GM18505 (cell line): ENCODE results near the gene GPN2.
A peak's percentile ranks its signal among the peaks of the same experiment; 100 is the strongest.

Source experiments
- ATAC-seq: cut with Tn5 transposase; IDR thresholded peaks from one replicate; pipeline ENCODE4 v1.9.1; 2021; ENCODE audit not compliant: unreplicated experiment
- POLR2A ChIP-seq: IDR thresholded peaks from 4 replicates; pipeline ENCODE4 v1.6.1; 2011; ENCODE audit warnings: borderline replicate concordance; ENCODE audit not compliant: insufficient read depth, insufficient read length; ENCODE audit errors: extremely low read depth

The GPN2 gene

DNA sequence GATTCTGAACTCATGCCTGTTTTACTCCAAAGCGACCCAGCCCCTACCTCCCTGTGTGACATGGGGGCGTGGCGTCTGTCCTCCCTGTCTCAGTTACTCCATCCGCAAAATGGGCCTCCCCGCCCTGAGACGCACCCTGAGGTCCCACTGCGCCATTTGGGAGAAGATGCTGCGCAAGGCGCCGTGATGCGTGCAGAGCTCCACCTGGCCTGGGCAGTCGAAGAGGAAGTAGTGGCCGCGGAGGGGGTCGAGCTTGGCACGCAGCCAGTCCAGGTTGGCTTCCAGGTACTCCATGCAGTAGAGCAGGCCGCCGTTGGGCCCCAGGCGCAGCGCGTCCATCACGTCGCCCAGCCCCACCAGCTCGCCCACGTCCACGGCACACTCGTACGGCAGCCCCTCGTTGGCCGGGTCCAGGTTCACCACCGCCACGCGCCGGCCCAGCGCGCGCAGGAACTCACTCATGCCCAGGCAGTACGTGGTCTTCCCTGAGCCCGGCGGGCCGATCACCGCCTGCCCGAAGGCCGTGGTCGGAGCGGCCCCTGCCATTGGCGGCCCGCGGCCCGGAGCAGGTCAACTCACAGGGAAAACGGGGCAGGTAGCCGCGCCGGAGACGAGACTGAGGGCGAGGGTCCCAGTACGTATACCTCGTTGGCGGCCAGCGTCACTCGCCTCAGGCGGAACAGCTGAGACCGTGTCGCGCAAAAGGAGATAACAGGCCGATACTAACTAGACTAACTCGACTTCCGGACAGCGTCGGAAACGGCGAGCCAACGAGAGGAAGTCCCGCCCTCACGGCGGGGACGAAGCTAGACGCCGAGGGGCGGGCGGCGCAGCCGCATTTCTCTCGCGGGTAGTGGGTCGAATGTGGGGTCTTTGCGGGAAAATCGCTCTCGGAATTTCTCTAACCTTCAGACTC is at the start of gene GPN2:
Gene GPN2, minus strand, starts transcription at position 733 of the 916 bp plus-strand sequence. Its CDS starts 187 bp downstream, at position 546.
- TF ChIP-seq POLR2A, result peak; percentile 96
- peak; percentile 76 for ATAC-seq

DNA sequence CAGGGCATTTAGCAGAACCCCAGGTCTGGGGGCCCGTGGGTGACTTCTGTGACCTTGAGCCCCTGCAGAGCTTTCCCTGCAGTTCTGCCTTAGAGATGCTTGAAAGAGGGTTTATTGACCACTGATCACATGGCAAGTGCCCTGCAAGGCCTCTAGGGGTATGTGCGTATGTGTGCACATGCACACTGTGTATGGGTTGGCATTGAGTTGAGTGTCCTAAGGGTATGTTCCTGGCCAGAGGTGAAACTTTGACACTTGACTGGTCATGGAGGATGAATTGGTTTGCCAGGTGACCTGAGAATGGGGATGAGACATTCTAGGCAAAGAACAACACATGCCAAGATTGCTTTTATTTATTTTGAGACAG is 48.6 kb upstream of the GPN2 start:
- no peak for ATAC-seq
- no peak for TF ChIP-seq POLR2A

DNA sequence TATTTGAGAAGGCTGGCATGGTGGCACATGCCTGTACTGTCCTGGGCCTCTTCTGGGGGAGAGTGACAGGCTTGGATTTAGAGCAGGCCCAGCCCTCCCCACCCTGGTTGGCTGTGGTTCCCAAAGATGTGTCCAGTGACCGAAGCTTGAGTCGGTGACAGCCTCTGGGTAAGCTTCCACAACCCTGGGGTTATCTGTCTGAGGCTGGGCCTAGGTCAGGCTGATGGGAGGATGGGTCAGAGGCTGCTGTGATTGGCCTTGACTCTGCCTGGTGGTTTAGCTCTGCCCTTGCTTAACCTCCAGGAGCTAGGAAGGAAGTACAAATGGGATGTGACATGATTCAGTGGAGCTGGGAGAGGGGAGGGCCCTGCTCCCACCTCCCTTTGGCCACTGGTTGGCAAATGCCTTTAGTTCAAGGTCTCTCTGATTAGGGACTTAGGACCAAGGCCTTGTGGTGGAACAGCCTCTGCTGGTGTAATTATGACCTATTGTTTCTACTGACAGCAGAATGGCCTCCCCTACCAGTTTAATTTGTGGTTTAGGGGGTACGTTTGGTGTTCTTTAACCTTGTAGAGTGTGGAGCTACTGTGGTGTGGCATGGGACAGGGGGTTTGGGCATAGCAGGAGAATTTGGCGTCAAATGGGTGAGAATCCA is 48.0 kb upstream of the GPN2 start:
- TF ChIP-seq POLR2A, result no peak

DNA sequence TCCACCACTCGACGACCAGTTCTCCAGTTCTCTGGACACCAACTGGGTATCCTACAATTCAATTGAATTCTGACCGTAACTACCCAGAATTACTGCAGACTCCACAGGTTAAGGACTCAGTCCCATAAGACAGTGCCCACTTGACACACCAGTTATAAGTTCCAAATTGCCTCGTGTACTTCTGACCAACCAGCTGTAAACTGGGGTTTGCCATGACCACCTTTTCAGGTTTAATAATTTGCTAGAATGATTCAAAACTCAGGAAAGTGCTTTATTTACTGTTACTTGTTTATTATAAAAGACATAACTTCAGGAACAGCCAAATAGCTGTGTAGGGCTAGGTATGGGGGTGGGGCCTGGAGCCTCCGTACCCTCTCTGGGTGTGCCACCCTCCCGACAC is 46.7 kb upstream of the GPN2 start:
- TF ChIP-seq POLR2A, result no peak
- ATAC-seq, result no peak

More for the DNA sequence above, 48.0 kb upstream of the GPN2 start:
- no peak for ATAC-seq

DNA sequence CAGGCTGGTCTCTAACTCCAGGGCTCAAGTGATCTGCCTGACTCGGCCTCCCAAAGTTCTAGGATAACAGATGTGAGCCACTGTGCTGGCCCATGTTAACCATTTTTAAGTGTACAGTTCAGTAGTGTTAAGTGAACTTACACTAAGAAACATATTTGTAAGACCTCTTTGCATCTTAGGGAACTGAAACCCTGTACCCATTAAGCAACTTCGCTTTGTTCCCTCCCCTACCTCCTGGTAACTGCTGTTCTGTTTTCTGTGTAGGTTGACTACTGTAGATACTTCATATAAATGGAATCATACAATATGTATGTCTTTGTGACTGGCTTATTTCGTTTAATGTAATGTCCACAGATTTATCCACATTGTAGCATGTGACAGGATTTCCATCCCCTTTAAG is 42.4 kb upstream of the GPN2 start:
- ATAC-seq, result no peak
- no peak for TF ChIP-seq POLR2A

DNA sequence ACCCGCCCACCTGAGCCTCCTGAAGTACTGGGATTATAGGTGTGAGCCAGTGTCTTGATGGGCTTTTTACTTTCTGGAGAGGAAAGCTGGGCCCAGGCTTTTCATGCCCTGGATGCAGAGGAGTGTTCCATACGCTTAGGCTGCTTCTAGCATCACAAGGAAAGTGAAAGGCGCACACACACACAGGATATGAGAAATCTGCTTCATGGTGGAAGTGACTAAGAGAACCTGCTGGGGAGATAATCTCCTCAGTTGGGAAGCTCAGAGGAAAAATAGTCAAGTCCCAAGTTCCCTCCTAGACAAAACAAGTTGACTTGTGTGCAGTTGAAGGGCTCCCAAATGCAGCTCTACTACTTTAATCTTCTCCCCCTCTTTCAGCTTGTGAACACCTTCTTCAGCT is 33.6 kb upstream of the GPN2 start:
- ATAC-seq, result no peak
- TF ChIP-seq POLR2A, result no peak

DNA sequence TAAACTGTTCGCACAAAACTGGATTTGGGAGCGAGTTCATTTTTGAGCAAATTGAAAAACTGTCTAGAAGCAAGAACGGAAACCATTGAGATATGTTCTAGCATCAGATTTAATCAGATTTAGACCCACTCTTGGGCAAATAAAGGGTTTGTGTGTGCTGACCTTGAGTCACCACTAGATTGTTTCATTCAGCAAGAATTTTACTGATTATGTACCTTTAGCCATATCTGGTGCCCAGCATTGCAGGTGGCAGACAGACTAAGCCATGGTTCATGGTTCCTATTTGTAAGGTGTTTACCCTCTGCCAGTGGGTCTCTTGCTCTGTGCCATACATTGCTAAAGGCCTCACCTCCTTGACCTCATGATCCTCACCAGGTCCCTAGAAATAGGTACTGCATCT is 32.8 kb upstream of the GPN2 start:
- TF ChIP-seq POLR2A, result no peak
- no peak for ATAC-seq

DNA sequence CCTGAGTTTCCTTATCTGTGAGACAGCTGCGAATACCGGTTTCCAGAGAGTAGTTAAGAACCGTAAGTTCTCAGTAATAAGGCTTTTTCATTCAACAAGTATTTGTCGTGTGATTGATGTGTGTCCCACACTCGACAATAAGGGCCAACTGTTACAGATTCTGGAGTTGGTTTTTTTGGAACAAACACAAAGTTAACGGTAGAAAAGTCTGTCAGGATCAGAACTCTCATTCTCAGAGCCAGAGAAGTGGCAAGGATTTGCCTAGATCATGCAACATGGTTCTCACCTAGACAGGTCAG is 32.3 kb upstream of the GPN2 start:
- no peak for TF ChIP-seq POLR2A
- ATAC-seq, result no peak

DNA sequence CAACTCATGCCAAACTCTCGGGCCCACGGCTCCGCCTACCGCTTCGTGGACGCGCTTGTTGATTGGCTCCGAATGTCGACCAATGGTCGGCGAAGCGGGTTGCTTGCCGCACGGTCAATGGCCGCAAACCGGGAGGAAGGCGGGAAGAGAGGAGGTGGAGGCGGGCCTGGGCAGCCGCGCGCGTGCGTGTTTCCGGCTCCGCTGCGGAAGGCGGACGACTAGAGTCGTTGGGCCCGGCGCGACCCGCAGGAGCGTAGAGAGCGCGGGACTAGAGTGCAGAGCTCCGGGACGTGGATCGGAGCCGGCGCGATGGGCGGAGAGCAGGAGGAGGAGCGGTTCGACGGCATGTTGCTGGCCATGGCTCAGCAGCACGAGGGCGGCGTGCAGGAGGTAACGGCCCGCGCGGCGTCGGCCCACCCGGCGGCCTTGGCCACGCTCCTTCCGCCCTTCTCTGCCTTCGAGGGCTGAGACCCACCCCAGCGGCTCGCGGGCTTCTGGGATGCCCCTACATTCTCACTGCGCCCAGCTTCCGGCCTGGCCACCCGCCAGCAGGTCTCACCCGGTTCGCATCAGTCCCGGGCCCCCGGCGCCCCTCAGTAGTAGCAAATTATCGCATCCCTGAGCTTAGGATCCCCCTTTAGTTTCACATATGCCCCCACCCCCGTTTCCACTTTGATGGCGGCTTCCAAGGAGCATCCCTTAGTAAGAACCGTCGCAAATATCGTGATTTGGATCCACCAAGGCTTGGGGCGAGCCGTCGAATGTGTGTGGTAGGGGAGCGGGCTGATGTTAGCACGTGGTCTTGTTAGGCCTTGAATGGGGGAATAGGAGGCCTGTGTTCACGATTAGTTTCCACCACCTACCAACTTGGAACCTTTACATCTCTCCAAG is 31.7 kb upstream of the GPN2 start, which contains the start of gene NUDC:
Gene NUDC, plus strand, starts transcription at position 204 of the 891 bp plus-strand sequence. Its CDS starts 106 bp downstream, at position 310.
- peak; percentile 91 for ATAC-seq
- TF ChIP-seq POLR2A, result peak; percentile 84

DNA sequence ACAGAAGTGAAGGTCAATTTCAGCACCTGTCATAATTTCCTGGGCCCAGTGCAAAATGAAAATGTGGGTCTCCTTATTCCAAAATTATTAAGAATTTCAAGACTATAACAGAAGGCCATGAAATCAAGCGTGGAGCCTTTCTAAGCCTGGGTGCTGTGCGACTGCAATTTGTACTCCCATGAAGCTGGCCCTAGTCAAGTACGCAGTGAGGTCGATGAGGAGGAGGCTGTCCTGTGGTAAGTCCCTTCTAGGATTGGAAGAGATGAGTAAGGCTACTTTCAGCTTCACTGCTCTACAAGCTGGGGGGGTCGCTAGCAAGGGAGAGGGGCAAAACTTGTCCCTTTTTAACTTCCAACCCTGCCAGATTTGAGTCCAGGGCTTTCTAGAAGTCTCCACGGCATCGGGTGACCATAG is 31.1 kb upstream of the GPN2 start:
- no peak for ATAC-seq
- no peak for TF ChIP-seq POLR2A

DNA sequence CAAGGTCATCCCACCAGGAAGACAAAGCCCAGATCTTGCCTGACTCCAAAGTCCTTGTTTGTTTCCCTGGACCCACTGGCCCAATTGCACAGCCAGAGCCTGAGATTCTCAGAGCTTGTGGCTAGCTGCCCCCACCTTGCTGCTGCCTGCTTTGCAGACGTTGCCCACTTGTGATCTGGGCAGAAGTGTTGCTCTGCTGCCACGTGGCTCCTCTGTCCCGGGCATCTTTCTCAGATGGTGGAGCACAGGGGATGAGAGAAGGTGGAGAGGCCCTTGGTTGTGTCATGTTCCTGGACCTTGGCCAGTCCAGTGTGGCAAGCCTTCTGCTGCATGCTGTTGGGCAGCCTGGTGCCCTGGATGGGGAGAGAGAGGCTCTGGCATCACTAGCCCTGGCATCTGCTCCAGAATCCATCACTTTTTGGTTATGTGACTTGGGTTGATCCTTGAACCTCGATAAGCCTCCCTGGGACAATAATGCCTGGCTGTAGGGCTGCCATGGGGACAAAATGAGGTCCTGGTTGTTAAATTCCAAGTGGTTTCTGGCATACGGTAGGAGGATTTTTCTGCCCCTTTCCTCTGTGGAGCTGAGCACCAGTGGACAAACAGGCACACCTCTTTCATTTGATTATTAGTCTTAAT is 25.2 kb upstream of the GPN2 start:
- no peak for TF ChIP-seq POLR2A
- no peak for ATAC-seq

DNA sequence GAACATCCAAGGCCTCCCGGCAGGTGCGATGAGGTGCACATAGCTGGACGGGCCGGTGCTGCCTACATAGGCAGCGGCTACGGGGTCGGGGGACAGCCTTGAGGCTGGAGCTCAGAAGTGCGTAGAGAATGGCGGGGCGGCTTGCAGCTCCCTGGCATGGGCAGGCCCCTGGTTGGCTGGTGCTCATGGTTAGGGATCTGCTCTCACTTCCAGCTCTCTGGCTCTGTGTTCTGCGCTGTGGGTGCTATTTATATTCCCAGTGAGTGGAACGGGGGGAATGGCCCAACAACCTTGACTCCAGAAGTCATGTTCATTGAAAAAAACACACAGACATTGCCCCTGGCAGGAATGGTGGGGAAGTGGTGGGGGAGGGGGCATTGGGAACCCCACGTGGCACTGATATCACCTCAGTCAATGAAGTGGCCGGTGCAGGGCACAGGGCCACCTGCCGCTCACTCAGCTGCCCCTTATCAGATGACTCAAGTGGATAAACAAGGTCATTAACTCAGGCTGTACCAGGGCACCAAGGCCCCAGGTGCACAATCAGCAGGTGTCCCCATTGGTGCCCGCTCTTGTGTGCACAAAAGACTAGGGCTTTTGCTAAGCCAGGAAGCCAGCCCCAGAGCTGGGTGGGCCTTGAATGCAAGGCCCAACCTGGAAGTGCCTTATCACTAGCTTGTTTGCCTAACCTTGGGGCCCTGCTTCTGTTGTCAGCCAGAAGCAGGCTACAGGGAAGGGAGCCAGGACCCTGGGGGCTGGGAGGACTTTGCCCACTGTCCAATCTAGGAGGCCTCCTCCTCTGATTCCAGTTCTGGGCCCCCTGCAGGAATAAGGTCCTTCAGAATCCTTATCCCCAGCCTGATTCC is 23.9 kb upstream of the GPN2 start, which contains the start of gene NR0B2:
Gene NR0B2, minus strand, starts transcription at position 222 of the 866 bp plus-strand sequence. Its CDS starts 35 bp downstream, at position 187.
- TF ChIP-seq POLR2A, result no peak
- ATAC-seq, result no peak

DNA sequence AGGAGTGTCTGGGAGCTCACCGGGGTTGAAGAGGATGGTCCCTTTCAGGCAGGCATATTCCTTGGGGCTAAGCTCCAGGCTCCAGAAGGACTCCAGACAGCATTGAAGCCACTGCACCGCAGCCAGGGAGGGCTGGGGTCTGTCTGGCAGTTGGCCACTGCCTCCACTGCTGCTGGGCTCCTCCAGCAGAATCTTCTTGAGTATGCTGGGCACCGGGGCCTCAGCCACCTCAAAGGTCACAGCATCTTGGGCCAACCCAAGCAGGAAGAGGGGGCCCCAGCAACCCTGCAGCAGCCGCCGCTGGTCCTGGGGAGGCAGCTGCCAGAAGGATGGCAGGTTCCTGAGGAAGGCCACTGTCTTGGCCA is 23.3 kb upstream of the GPN2 start:
- TF ChIP-seq POLR2A, result no peak
- ATAC-seq, result no peak

DNA sequence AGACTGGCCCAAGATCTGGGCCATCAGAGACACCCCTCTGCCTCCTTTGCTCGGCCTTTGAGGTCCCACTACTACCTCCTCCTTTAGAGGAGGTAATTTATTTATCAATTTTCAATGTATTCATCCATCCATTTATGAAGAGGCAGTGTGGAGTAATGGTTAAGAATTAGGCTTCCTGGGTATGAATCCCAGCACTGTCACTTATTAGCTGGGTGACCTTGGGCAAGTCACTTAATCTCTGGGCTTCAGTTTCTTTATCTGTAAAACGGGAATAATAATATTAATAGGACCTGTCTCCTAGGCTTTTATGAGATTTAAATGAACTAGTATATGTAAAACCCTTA is 22.0 kb upstream of the GPN2 start:
- no peak for TF ChIP-seq POLR2A
- no peak for ATAC-seq
